Spleen (tissue), 11 donors: Measurements from ENCODE around the gene KIF6. TPM values are rescaled to one million over a fixed set of nuclear protein-coding genes. Genes with fewer than 3 reads are reported as not detected.

ENCODE experiments used
- DNase-seq: peaks from one replicate; pipeline ENCODE4 v3.0.0-alpha.2; 2020
- H3K27ac ChIP-seq, 8 donors: fragments of 200-600 bp; sonication (generic) in 7 of 8; 1 replicate in 4 of 8; 2 replicates in 4 of 8; pipeline versions ENCODE4 v1.5.0 to v1.8.0; 2016 to 2021; ENCODE audit warnings: inconsistent platforms in 4 of 8, mild to moderate bottlenecking in 4 of 8, moderate library complexity in 1 of 8
- H3K27me3 ChIP-seq, 7 donors: fragments of 200-600 bp; sonication (generic) in 6 of 7; replicated peaks in 1 of 7; 1 replicate in 4 of 7; 2 replicates in 3 of 7; pipeline versions ENCODE4 v1.5.0 to v1.8.0; 2016 to 2021; ENCODE audit warnings: inconsistent platforms in 3 of 7, mild to moderate bottlenecking in 1 of 7
- H3K36me3 ChIP-seq, 6 donors: fragments of 200-600 bp; sonication (generic) in 5 of 6; 1 replicate in 4 of 6; 2 replicates in 2 of 6; pipeline versions ENCODE4 v1.5.0 to v1.8.0; 2016 to 2021; ENCODE audit warnings: inconsistent platforms in 2 of 6
- H3K4me1 ChIP-seq, 6 donors: fragments of 200-600 bp; sonication (generic) in 5 of 6; 1 replicate in 3 of 6; 2 replicates in 3 of 6; pipeline versions ENCODE4 v1.5.0 to v1.8.0; 2016 to 2021; ENCODE audit warnings: inconsistent platforms in 3 of 6
- H3K4me3 ChIP-seq, 8 donors: fragments of 200-600 bp; sonication (generic) in 7 of 8; 1 replicate in 4 of 8; 2 replicates in 4 of 8; pipeline versions ENCODE4 v1.5.0 to v1.8.0; 2016 to 2021; ENCODE audit warnings: inconsistent platforms in 4 of 8, mild to moderate bottlenecking in 4 of 8, moderate library complexity in 2 of 8
- H3K9me3 ChIP-seq, 8 donors: fragments of 200-600 bp; sonication (generic) in 7 of 8; 1 replicate in 4 of 8; 2 replicates in 4 of 8; pipeline versions ENCODE4 v1.5.0 to v1.8.0; 2016 to 2021; ENCODE audit warnings: inconsistent platforms in 4 of 8
- CTCF ChIP-seq, 11 experiments: fragments of 200-600 bp in 7 of 11; fragments of 450-650 bp in 4 of 11; sonication (generic) in 4 of 11; IDR thresholded peaks in 8 of 11; conservative IDR thresholded peaks in 3 of 11; 1 replicate in 7 of 11; 2 replicates in 4 of 11; pipeline versions ENCODE4 v1.4.0 to v1.8.0; 2016 to 2021; ENCODE audit warnings: antibody characterized with exemption in 11 of 11, inconsistent platforms in 4 of 11, mild to moderate bottlenecking in 1 of 11
- POLR2A ChIP-seq, 3 donors: fragments of 450-650 bp; IDR thresholded peaks; one replicate each; pipeline ENCODE4 v1.5.1; 2017; ENCODE audit warnings: antibody characterized with exemption in 3 of 3, mild to moderate bottlenecking in 1 of 3
- POLR2AphosphoS5 ChIP-seq, 3 donors: sonication (generic); formaldehyde crosslinking; IDR thresholded peaks; one replicate each; pipeline ENCODE4 v1.5.1; 2017; ENCODE audit warnings: antibody characterized with exemption in 3 of 3
- WGBS, 5 donors: extraction: QIAGEN DNeasy Blood & Tissue Kit in 3 of 5; methylation state at CpG; one replicate each; pipeline versions ENCODE4 v1.1.5 to v1.1.7; 2013 to 2018; 5-methylcytosine and 5-hydroxymethylcytosine counted together
- intact Hi-C: fragments of 100-400 bp; cut with DNase I; formaldehyde crosslinking; loops from one replicate; pipeline ENCODE4 v1.15.0; 2023; ENCODE audit warnings: low total_unique reads
- polyA plus RNA-seq, 3 donors: library from polyadenylated mRNA; stranded (reverse); fragments of 200-250 nt; gene quantifications; one replicate each; pipeline ENCODE4 v1.2.1, GENCODE V29; 2013
- total RNA-seq, 7 donors: library from RNA; depleted of rRNA in 3 of 7; stranded (reverse); fragments of >200 nt in 3 of 7; fragmentation: NEBNext Ultra II Directional in 4 of 7; extraction: Animal tissue kit (Norgen Biotek cat#: 25700) in 4 of 7; gene quantifications; one replicate each; pipeline versions ENCODE4 v1.1.0 to v1.2.1, GENCODE V29; 2016 to 2021
- donor health status: healthy with polysubstance abuse.
- donor health status: DM: no; HTN: no; CAD: no; lungs with moderate emphysema.
- donor health status: DM: no; HTN: no; CAD: no.
- donor health status: Bipolar disorder and iron deficiency.
- donor health status: healthy.
- donor health status: DM: no; HTN: no; CAD: no.
- donor health status: DM: yes; HTN: yes; CAD: no.

The KIF6 gene
- total and polyA plus RNA-seq, 10 donors: 0.10 to 0.75 (median 0.24) TPM; not detected in 3

- H3K27ac ChIP-seq: no peak overlapping the region
- H3K4me3 ChIP-seq: no peak overlapping the region
- intact Hi-C loops: no loop called here
- no peak for TF ChIP-seq POLR2A (IDR thresholded peaks at IDR 0.05)
- TF ChIP-seq CTCF (IDR thresholded peaks at IDR 0.05 in 8 of 11, conservative IDR thresholded peaks at IDR 0.05 in 3 of 11): no peak
- TF ChIP-seq POLR2AphosphoS5 (IDR thresholded peaks at IDR 0.05): no peak
- H3K4me1 ChIP-seq: peaks cover 9 to 36% (median 17%) of the 10 kb centered on the region in 6 donors
- no peaks in the 10 kb centered on the region for H3K36me3 ChIP-seq
- no peak for DNase-seq
- WGBS, 5 donors: 81 to 87% (median 84%) methylated on average over 7 of the region's 7 CpGs
- no peaks in the 10 kb centered on the region for H3K9me3 ChIP-seq
- H3K27me3 ChIP-seq: peaks cover 0 to 26% (median 0%) of the 10 kb centered on the region in 7 donors
Measured at GRCh38 chr6:39333644-39334438, 391.4 kb downstream of the KIF6 start.

- WGBS, 5 donors: 50 to 67% (median 65%) methylated on average over 3 of the region's 3 CpGs
- no peak for TF ChIP-seq POLR2AphosphoS5 (IDR thresholded peaks at IDR 0.05)
- TF ChIP-seq POLR2A (IDR thresholded peaks at IDR 0.05): no peak
- TF ChIP-seq CTCF (IDR thresholded peaks at IDR 0.05 in 8 of 11, conservative IDR thresholded peaks at IDR 0.05 in 3 of 11): no peak
- H3K36me3 ChIP-seq: no peaks in the 10 kb centered on the region
- H3K9me3 ChIP-seq: no peaks in the 10 kb centered on the region
- peaks cover 0 to 9% (median under 1%) of the 10 kb centered on the region in 6 donors for H3K4me1 ChIP-seq
- intact Hi-C loops: no loop called here
- H3K27me3 ChIP-seq: peaks cover 0 to 30% (median 0%) of the 10 kb centered on the region in 7 donors
- H3K4me3 ChIP-seq: no peak overlapping the region
- H3K27ac ChIP-seq: no peak overlapping the region
- no peak for DNase-seq
Measured at GRCh38 chr6:39330476-39330875, 394.7 kb downstream of the KIF6 start.

GRCh38 chr6:39330057-39330456 lies 395.2 kb downstream of the KIF6 start:
- H3K36me3 ChIP-seq: no peaks in the 10 kb centered on the region
- 56 to 75% (median 70%) methylated on average over 3 of the region's 3 CpGs for WGBS, 5 donors
- no peak overlapping the region for H3K27ac ChIP-seq
- no peak for DNase-seq
- H3K4me3 ChIP-seq: no peak overlapping the region
- H3K4me1 ChIP-seq: peaks cover 0 to 6% (median 0%) of the 10 kb centered on the region in 6 donors
- TF ChIP-seq POLR2AphosphoS5 (IDR thresholded peaks at IDR 0.05): no peak
- no peak for TF ChIP-seq POLR2A (IDR thresholded peaks at IDR 0.05)
- no peak for TF ChIP-seq CTCF (IDR thresholded peaks at IDR 0.05 in 8 of 11, conservative IDR thresholded peaks at IDR 0.05 in 3 of 11)
- intact Hi-C loops: no loop called here
- H3K27me3 ChIP-seq: peaks cover 0 to 30% (median 0%) of the 10 kb centered on the region in 7 donors
- no peaks in the 10 kb centered on the region for H3K9me3 ChIP-seq

- no peaks in the 10 kb centered on the region for H3K9me3 ChIP-seq
- no peak for DNase-seq
- WGBS, 5 donors: 81 to 95% (median 90%) methylated on average over 3 to 12 of the region's 12 CpGs
- intact Hi-C loops: no loop called here
- no peaks in the 10 kb centered on the region for H3K36me3 ChIP-seq
- H3K27ac ChIP-seq: no peak overlapping the region
- peaks cover 0 to 23% (median 0%) of the 10 kb centered on the region in 7 donors for H3K27me3 ChIP-seq
- no peak overlapping the region for H3K4me3 ChIP-seq
- TF ChIP-seq POLR2AphosphoS5 (IDR thresholded peaks at IDR 0.05) (no peak), POLR2A (IDR thresholded peaks at IDR 0.05) (no peak), CTCF (IDR thresholded peaks at IDR 0.05 in 8 of 11, conservative IDR thresholded peaks at IDR 0.05 in 3 of 11) (no peak)
- peaks cover 0 to 6% (median 0%) of the 10 kb centered on the region in 6 donors for H3K4me1 ChIP-seq
Measured at GRCh38 chr6:39328066-39328465, 397.1 kb downstream of the KIF6 start.
